CD4-positive, alpha-beta T cell treated with Interleukin-21 for 1 hour (primary cell): ENCODE results near the gene NR5A2.

Source experiments
- DNase-seq: peaks from one replicate; pipeline ENCODE4 v3.0.0-alpha.2; 2020

The NR5A2 gene

GRCh38 chr1:200075522-200075921, 48.0 kb downstream of the NR5A2 start:
- no peak for DNase-seq

GRCh38 chr1:200075938-200076546, 48.5 kb downstream of the NR5A2 start:
- DNase-seq, result no peak

- DNase-seq, result no peak
These were observed 51.9 kb downstream of the NR5A2 start for GRCh38 chr1:200079232-200079940.

- no peak for DNase-seq
These were observed 53.9 kb downstream of the NR5A2 start for GRCh38 chr1:200081151-200081968.

GRCh38 chr1:200081969-200082245, 54.4 kb downstream of the NR5A2 start:
- no peak for DNase-seq

- no peak for DNase-seq
These were observed 54.8 kb downstream of the NR5A2 start for GRCh38 chr1:200082329-200082728.

- no peak for DNase-seq
These were observed 63.0 kb downstream of the NR5A2 start for GRCh38 chr1:200090252-200091159.

- no peak for DNase-seq
These were observed 67.6 kb downstream of the NR5A2 start for GRCh38 chr1:200095057-200095577.

GRCh38 chr1:200096774-200097173, 69.3 kb downstream of the NR5A2 start:
- DNase-seq, result no peak

GRCh38 chr1:200099040-200099439, 71.5 kb downstream of the NR5A2 start:
- DNase-seq, result no peak

GRCh38 chr1:200103966-200104583, 76.6 kb downstream of the NR5A2 start:
- no peak for DNase-seq

GRCh38 chr1:200107004-200107470, 79.5 kb downstream of the NR5A2 start:
- DNase-seq, result no peak

GRCh38 chr1:200108659-200109058, 81.1 kb downstream of the NR5A2 start:
- DNase-seq, result no peak

GRCh38 chr1:200112290-200112689, 84.8 kb downstream of the NR5A2 start:
- no peak for DNase-seq

- DNase-seq, result no peak
These were observed 88.0 kb downstream of the NR5A2 start for GRCh38 chr1:200115532-200115931.

- DNase-seq, result no peak
These were observed 88.8 kb downstream of the NR5A2 start for GRCh38 chr1:200116324-200116723.

- DNase-seq, result no peak
These were observed 91.4 kb downstream of the NR5A2 start for GRCh38 chr1:200118779-200119505.

- no peak for DNase-seq
These were observed 93.9 kb downstream of the NR5A2 start for GRCh38 chr1:200121421-200121820.

- DNase-seq, result no peak
These were observed 96.8 kb downstream of the NR5A2 start for GRCh38 chr1:200124309-200124708.

GRCh38 chr1:200128081-200128480, 100.6 kb downstream of the NR5A2 start:
- DNase-seq, result no peak
